Ovary (tissue), 3 donors: ENCODE results near the gene MCTP1.

ENCODE experiments used
- EP300 ChIP-seq: sonication (generic); formaldehyde crosslinking; IDR thresholded peaks from one replicate; pipeline ENCODE4 v1.6.1; 2017; ENCODE audit warnings: antibody characterized with exemption
- POLR2A ChIP-seq: fragments of 450-650 bp; IDR thresholded peaks from one replicate; pipeline ENCODE4 v1.6.1; 2017; ENCODE audit warnings: antibody characterized with exemption, mild to moderate bottlenecking, moderate library complexity
- TF ChIP-seq, protein P1 (sequence below), 3 donors: fragments of 450-650 bp in 2 of 3; fragments of 200-600 bp in 1 of 3; IDR thresholded peaks; one replicate each; pipeline versions ENCODE4 v1.5.1 to v1.8.0; 2016 to 2022; ENCODE audit warnings: antibody characterized with exemption in 3 of 3, mild to moderate bottlenecking in 1 of 3
- donor health status: DM: no; HTN: no; CAD: no.

- TF ChIP-seq, protein P1, sequence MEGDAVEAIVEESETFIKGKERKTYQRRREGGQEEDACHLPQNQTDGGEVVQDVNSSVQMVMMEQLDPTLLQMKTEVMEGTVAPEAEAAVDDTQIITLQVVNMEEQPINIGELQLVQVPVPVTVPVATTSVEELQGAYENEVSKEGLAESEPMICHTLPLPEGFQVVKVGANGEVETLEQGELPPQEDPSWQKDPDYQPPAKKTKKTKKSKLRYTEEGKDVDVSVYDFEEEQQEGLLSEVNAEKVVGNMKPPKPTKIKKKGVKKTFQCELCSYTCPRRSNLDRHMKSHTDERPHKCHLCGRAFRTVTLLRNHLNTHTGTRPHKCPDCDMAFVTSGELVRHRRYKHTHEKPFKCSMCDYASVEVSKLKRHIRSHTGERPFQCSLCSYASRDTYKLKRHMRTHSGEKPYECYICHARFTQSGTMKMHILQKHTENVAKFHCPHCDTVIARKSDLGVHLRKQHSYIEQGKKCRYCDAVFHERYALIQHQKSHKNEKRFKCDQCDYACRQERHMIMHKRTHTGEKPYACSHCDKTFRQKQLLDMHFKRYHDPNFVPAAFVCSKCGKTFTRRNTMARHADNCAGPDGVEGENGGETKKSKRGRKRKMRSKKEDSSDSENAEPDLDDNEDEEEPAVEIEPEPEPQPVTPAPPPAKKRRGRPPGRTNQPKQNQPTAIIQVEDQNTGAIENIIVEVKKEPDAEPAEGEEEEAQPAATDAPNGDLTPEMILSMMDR (IDR thresholded peaks at IDR 0.05) = no peak
- TF ChIP-seq POLR2A (no peak), EP300 (no peak)
Observed at GRCh38 chr5:95151694-95152093, 133.2 kb downstream of the MCTP1 start.
